AG04449 (cell line): ENCODE measurements around the gene AMFR.

Experiments
- CTCF ChIA-PET: fragments of 350-600 bp; formaldehyde crosslinking; extraction: SDS; loops from one replicate; lab custom pipeline; 2021; ENCODE audit warnings: antibody characterized with exemption; lab: Yijun Ruan, JAX
- POLR2A ChIA-PET: fragments of 400-600, 350-600 bp; formaldehyde crosslinking; extraction: SDS; loops from one replicate; lab custom pipeline; 2020; ENCODE audit warnings: antibody characterized with exemption, inconsistent platforms; lab: Yijun Ruan, JAX
- DNase-seq: peaks from one replicate; pipeline ENCODE4 v3.0.0-alpha.2; 2010; ENCODE audit warnings: low read depth, low spot score
- H3K4me3 ChIP-seq: 2 replicates; pipeline ENCODE4 v1.5.1; 2011; ENCODE audit warnings: low read depth, mild to moderate bottlenecking, control low read depth, low read length
- TF ChIP-seq, protein P1 (sequence below): IDR thresholded peaks from one replicate; pipeline ENCODE4 v1.5.1; 2011; ENCODE audit warnings: mild to moderate bottlenecking, moderate library complexity, low read length, control low read depth, inconsistent platforms; ENCODE audit not compliant: insufficient read depth; ENCODE audit errors: missing control alignments

AMFR gene

GRCh38 chr16:56421976-56422669 is 3.2 kb downstream of the AMFR start:
- CTCF ChIA-PET: interaction anchor here (1.3 kb wide), 1 partner anchor 66 kb away, joined by 4 read pairs; no protein-coding TSS in a partner anchor
- TF ChIP-seq, protein P1, sequence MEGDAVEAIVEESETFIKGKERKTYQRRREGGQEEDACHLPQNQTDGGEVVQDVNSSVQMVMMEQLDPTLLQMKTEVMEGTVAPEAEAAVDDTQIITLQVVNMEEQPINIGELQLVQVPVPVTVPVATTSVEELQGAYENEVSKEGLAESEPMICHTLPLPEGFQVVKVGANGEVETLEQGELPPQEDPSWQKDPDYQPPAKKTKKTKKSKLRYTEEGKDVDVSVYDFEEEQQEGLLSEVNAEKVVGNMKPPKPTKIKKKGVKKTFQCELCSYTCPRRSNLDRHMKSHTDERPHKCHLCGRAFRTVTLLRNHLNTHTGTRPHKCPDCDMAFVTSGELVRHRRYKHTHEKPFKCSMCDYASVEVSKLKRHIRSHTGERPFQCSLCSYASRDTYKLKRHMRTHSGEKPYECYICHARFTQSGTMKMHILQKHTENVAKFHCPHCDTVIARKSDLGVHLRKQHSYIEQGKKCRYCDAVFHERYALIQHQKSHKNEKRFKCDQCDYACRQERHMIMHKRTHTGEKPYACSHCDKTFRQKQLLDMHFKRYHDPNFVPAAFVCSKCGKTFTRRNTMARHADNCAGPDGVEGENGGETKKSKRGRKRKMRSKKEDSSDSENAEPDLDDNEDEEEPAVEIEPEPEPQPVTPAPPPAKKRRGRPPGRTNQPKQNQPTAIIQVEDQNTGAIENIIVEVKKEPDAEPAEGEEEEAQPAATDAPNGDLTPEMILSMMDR: no peak
- no peak for DNase-seq
- POLR2A ChIA-PET: interaction anchor here (0.6 kb wide), 1 partner anchor 302 kb away, joined by 3 read pairs; no protein-coding TSS in a partner anchor
- H3K4me3 ChIP-seq: no peak overlapping the region

DNA sequence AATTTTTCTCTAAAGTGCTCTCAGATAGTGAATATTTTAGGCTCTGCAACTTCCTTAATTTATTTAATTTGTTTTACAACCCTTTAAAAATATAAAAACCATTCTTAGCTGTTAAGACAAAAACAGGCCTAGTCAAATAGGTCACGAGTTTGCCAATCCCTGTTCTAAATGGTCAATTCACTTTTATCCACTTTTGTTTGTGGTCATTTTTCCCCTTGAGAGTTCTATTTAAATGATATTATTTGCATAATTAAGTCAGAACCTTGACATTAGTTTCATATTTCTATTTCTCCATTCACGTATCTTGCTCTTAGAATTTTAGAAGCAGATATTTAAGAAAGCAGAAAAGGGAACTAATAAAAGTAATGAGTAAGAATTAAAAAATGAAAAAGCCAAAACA is 4.0 kb downstream of the AMFR start:
- ChIA-PET CTCF (no interaction called here), POLR2A (interaction anchor here (0.6 kb wide), 1 partner anchor 303 kb away, joined by 3 read pairs; no protein-coding TSS in a partner anchor)
- no peak for DNase-seq
- TF ChIP-seq, protein P1: no peak
- no peak overlapping the region for H3K4me3 ChIP-seq

- no peak for DNase-seq
- TF ChIP-seq, protein P1: no peak
- CTCF ChIA-PET: no interaction called here
- no peak overlapping the region for H3K4me3 ChIP-seq
- POLR2A ChIA-PET: no interaction called here
Measured at GRCh38 chr16:56420613-56421012, 4.7 kb downstream of the AMFR start.

DNA sequence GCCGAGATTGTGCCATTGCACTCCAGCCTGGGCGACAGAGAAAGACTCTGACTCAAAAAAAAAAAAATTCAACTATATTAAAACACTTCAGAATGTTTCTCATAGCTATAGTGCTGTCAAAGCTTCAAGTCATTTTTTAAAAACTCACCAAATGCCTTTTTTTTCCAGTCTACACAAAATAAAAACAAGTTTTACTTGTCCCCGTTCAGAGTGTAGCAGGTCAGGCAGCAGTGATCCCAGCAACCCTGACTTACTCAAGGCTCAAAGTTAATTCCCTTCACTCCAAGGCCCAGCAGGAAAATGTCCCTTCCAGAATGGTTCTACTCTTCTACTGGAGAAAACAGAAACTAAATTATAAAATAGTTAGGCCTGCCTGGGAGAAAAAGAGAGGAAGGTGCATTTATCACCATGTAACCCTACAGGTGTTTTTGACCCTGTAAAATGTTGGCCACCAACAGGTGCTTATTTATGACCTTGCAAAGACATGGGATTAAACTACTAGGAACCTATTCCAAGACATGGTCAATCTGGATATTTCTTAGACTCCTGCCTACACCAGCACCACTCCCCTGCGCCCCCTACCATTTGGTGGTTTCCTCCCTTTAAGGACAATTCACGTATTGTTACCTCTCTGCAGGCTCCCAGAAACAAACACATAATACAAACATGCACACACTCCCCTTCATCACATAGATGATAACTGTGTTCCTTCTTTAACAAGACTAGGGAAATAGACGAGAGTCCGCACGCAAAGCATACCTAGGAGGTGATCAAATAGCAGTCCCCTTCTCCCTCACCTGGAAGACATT is 5.4 kb downstream of the AMFR start:
- TF ChIP-seq, protein P1: no peak
- no peak for DNase-seq
- ChIA-PET CTCF (interaction anchor here (1.3 kb wide), 1 partner anchor 18 kb away, joined by 3 read pairs; no protein-coding TSS in a partner anchor), POLR2A (no interaction called here)
- no peak overlapping the region for H3K4me3 ChIP-seq

- ChIA-PET POLR2A (no interaction called here), CTCF (no interaction called here)
Measured at GRCh38 chr16:56417138-56417537, 8.2 kb downstream of the AMFR start.

DNA sequence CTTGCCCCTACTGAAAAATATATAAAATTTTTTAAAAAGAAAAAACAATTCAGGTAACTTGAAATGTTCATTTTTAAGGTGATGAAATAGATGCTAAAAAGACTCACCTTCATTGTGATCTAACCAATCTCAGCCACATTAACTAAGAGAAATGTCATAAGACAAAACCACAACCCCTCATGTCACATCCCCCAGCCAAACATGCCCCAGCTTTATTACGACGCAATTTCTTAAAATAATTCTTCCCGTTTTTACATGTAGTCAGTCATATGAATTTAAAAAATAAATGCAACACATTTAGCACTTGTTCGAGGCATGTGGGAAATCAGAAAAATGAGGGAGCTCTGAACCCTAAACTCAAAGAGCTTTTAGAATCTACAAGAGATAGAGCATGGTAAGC is 9.5 kb downstream of the AMFR start:
- TF ChIP-seq, protein P1: no peak
- POLR2A ChIA-PET: no interaction called here

More at GRCh38 chr16:56417138-56417537, 8.2 kb downstream of the AMFR start:
- no peak overlapping the region for H3K4me3 ChIP-seq
- DNase-seq: no peak
- TF ChIP-seq, protein P1: no peak

More for the DNA sequence above, 9.5 kb downstream of the AMFR start:
- no peak for DNase-seq
- CTCF ChIA-PET: interaction anchor here (1.0 to 1.1 kb wide), 2 partner anchors 8 to 11 kb away, joined by 3 read pairs; no protein-coding TSS in a partner anchor
- no peak overlapping the region for H3K4me3 ChIP-seq
